AG09309 (cell line): ENCODE measurements around the gene TNFSF15.

Experiments used
- DNase-seq: peaks from one replicate; pipeline ENCODE4 v3.0.0-alpha.2; 2010; ENCODE audit warnings: low read depth
- H3K4me3 ChIP-seq: 2 replicates; pipeline ENCODE4 v1.5.1; 2011; ENCODE audit warnings: mild to moderate bottlenecking, low read depth, low read length, moderate library complexity; ENCODE audit not compliant: control insufficient read depth
- TF ChIP-seq, protein P1 (sequence below): IDR thresholded peaks from 2 replicates; pipeline ENCODE4 v1.5.1; 2011; ENCODE audit warnings: mild to moderate bottlenecking, low read depth, low read length, inconsistent platforms; ENCODE audit not compliant: insufficient read depth, control insufficient read depth; ENCODE audit errors: missing control alignments

TNFSF15 gene

DNA sequence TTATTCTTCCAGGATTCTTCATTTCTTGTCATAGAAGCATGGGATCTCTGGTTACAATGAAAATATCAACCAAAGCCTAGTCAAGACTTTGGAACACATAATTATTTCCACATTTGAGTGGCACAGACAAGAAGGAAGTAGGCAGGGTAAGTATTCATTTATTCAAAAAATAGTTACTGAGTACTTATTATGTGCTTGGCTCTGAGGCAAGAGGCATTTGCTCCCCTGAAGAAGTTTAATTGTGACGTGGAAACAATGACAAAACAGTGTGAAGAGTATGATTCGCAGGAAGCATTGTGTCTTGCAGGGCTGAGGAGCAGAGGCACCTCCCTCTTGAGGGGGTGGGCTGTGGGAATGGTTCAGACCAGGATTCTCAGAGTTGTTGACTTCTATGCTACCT is 45.0 kb upstream of the TNFSF15 start:
- no peak overlapping the region for H3K4me3 ChIP-seq
- DNase-seq: no peak
- TF ChIP-seq, protein P1, sequence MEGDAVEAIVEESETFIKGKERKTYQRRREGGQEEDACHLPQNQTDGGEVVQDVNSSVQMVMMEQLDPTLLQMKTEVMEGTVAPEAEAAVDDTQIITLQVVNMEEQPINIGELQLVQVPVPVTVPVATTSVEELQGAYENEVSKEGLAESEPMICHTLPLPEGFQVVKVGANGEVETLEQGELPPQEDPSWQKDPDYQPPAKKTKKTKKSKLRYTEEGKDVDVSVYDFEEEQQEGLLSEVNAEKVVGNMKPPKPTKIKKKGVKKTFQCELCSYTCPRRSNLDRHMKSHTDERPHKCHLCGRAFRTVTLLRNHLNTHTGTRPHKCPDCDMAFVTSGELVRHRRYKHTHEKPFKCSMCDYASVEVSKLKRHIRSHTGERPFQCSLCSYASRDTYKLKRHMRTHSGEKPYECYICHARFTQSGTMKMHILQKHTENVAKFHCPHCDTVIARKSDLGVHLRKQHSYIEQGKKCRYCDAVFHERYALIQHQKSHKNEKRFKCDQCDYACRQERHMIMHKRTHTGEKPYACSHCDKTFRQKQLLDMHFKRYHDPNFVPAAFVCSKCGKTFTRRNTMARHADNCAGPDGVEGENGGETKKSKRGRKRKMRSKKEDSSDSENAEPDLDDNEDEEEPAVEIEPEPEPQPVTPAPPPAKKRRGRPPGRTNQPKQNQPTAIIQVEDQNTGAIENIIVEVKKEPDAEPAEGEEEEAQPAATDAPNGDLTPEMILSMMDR: no peak

DNA sequence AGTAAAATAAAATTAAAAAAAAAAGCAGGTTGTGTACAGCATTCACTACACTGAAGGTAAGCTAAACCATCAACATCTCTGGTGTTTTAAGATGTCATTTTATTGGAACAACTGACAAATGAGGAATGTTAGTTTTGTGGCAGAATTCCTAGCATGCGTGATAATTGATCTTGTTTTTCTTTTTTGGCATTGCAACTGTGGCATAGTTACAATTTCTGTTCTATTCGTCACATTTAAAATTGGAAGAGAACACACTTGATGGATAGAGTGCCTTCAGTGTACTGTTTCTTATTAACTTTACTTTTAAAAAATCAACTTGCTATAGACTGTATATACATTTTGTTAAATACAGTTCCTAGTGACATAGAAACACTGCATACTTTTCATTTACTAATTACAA is 43.6 kb upstream of the TNFSF15 start:
- H3K4me3 ChIP-seq: no peak overlapping the region
- DNase-seq: peak; percentile 11
- TF ChIP-seq, protein P1: no peak

DNA sequence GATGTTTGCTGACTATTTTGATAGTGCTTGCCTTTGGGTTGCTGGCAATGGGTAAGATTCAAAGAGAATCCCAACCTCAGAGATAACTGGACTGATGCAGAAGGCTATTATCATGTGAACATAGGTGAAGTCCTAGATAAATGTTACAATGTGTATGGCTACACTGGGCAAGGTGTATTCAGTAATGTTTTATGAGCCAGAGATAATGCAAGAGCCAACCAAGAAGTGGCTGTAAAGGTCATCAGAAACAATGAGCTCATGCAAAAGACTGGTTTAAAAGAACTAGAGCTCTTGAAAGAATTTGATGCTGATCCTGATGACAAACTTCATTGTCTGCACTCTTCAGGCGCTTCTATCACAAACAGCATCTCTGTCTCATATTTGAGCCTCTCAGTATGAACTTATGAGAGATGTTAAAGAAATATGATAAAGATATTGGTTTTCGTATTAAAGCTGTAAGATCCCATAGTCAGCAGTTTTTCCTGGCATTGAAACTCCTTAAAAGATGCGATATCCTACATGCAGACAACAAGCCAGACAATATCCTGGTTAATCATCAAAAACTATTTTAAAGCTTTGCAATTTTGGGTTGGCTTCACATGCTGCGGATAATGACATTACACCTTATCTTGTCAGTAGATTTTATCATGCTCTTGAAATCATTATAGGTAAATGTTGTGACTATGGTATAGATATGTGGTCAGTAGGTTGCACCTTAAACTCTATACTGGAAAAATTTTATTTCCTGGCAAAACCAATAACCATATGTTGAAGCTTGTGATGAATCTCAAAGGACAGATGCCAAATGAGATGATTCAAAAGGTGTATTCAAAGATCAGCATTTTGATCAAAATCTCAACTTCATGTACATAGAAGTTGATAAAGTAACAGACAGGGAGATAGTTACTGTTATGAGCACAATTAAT is 41.9 kb upstream of the TNFSF15 start:
- TF ChIP-seq, protein P1: no peak
- H3K4me3 ChIP-seq: no peak overlapping the region
- DNase-seq: no peak

DNA sequence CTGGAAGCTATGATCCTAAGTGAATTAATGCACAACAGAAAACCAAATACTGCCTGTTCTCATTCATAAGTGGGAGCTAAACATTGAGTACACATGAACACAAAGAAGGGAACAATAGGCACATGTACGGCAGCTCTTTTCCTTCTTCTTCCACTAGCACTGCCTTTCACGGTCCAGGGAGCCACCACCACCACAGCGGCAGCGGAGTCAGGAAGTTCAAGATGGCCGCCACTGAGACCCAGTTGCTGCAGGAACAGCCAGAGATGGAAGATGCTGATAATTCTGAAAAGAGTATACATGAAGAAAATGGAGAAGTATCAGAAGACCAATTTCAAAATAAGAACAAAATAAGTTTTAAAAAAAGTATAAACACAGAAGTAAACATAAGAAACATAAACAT is 39.5 kb upstream of the TNFSF15 start:
- DNase-seq: no peak
- TF ChIP-seq, protein P1: no peak
- H3K4me3 ChIP-seq: no peak overlapping the region

DNA sequence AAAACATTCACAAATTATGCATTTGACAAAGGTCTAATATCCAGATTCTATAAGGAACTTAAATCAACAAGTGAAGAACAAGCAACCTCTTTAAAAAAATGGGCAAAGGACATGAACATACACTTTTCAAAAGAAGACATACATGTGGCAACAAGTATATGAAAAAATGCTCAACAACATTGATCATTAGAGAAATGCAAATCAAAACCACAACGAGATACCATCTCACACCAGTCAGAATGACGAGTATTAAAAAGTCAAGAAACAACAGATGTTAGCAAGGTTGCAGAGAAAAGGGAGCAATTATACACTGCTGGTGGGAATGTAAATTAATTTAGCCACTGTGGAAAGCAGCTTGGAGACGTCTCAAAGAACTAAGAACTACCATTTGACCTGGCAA is 38.9 kb upstream of the TNFSF15 start:
- TF ChIP-seq, protein P1: no peak
- no peak overlapping the region for H3K4me3 ChIP-seq
- DNase-seq: no peak

DNA sequence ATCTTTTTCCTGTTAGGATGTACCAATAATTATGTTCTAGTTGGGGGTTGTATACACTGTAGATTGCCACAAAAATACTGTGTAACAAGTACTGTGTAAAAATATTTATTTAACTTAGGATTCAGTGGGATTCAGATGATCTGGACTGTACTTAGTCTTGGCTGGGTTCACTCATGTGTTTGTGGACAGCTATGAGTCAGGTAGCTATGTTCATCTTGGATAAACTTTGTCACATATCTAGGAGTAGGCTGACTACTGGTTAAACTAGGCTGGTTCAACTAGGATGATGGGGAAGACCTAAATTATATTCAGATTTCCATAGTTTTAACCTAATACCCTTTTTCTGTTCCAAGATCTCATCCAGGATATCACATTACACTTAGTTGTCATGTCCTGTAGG is 32.1 kb upstream of the TNFSF15 start:
- no peak for DNase-seq
- H3K4me3 ChIP-seq: no peak overlapping the region
- TF ChIP-seq, protein P1: no peak

DNA sequence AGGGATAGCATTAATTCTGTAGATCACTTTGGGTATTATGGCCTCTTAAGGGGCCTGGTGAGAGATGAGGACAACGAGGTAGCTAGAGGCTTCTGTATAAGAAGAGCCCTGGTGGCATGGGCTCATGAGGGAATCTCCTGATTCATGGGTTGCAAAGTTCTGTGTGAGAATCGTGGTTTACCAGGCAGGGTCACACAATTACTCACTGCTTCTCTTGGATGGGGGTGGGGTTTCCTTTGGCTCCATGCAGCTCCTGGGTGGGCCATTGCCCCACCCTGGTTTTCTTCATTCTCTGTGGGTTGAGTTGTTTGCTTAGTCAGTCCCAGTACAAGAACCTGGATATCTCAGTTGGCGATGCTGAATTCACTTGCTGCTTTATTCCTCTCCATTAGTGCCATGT is 30.9 kb upstream of the TNFSF15 start:
- no peak for DNase-seq
- H3K4me3 ChIP-seq: no peak overlapping the region
- TF ChIP-seq, protein P1: no peak
